HG03139 (cell line): ENCODE measurements around the gene OR12D1.
"Not testable (repeated sequence)": the region's sequence is repeated elsewhere in the genome, so short reads cannot be mapped to it uniquely, and the experiment has no call there.

Source experiments
- ATAC-seq: cut with Tn5 transposase; IDR thresholded peaks from one replicate; pipeline ENCODE4 v1.9.1; 2021; ENCODE audit not compliant: unreplicated experiment

OR12D1 gene

DNA sequence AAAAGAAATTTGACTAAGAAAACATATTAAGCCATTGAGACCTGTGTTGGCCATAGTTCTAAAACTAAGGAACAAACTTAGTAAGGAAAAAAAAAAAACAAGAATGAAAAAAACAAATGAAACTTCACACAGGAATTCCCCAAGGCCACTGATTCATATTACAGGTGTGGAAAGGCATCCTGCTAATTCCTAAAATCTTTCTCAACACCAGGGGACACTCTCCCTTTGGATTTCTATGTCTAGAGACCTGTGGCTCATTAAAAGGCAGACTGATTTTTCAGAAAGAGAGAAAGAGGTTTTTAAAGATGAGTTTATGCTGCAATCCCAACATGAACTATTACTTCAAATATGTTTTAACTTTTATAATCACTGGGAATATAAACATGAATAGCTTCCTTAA is at the start of gene OR12D1:
Gene OR12D1, plus strand, starts transcription at position 341 of the 400 bp plus-strand sequence.
- ATAC-seq = no peak

DNA sequence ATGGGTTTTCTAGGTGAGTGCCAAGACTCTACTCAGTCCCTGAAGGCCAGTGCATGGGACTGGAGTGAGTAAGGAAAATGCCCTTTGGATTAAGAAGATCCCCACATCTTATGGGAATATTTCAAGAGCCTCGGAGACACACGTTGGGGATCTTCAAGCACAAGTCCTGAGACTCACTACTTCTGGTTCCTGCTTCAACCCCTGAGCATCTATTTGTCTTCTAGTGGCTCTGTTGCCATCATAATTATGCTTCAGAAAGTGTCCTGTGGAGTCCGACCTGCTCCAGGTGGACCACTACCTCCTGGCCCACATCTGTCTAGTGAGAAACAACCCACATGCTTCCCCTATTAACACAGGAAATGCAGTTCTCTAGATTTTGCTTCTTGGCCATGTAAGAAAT is 46.0 kb upstream of the OR12D1 start, which contains the start of gene OR5V1:
Gene OR5V1, minus strand, starts transcription at position 101 of the 400 bp plus-strand sequence. CDS start 12,670 bp downstream, outside the sequence.
- no peak for ATAC-seq

DNA sequence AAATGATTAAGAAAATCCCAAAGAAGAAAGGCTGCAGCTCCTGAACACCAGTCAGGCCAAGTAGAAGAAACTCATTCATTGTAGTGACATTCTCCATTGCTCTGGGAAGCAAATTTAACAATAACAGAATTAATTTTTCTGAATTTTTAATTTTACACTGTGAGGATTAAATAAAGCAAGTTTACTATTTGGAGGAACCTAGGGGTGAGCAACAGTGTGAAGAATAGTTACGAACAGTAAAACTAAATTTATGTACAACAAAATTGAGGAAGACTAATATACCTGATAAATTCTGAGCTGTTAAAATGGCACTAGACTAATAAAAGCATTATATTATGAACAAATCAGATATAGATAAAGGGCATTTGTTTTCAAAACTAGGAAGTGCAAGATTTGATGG is 39.5 kb upstream of the OR12D1 start, which contains the start of gene OR12D3:
Gene OR12D3, minus strand, starts transcription at position 101 of the 400 bp plus-strand sequence. Its CDS starts 4 bp downstream, at position 97.
- ATAC-seq = no peak

DNA sequence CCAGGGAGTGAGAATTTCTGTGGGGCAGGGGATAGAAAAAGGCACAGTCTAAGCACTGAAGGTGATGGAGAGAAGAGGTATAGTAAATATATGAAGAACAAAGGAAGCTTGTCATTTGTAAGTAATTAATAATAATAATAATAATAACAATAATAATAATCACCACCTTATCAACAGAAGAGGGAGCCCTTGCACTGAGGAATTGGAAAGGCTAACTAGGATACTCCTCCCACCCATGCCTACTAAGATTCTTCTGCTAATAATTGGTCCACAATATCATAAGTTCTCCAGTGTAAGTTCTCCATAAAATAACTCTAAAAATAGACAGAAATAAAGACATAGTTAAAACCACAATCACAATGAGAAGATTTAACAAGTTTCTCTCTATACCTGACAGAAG is 38.7 kb upstream of the OR12D1 start:
- no peak for ATAC-seq

DNA sequence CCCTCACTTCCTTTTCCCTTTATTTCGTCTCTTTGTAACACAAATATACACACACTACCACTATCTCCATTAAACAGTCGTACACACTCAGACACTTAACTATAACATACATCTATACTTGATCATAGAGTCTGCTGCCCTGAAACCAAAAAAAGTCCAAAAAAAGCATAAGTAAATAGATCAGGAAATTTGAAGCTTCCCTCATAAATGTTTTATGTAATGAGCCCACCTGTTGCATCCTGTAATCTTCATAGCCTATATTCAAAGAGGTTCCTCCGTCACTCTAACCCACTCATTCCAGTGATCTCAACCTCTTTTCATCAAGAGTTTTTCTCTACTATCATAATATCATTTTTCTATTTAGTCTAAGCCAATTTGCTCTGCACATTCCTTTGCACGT is 26.2 kb upstream of the OR12D1 start:
- no peak for ATAC-seq

DNA sequence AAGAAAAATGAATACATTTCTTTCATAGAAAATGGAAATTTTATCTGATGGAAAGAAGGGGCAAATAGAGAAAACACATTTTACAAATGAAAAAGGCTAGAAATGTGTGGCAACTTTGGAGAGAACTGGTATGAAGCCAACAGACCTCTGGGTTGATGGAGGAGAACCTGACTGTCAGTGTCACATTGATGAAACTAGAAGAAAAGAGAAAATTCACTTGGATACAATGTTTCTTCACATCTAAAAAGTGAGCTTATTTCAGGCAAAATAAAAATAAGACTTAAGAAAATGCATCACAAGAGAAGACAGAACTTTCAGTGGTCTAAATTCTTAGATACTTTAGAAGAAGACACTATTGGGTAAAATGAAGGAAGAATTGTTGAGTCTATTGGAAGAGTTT is 19.4 kb upstream of the OR12D1 start, which contains the start of gene OR12D2:
Gene OR12D2, plus strand, starts transcription at position 301 of the 400 bp plus-strand sequence. CDS start 1,069 bp downstream, outside the sequence.
- no peak for ATAC-seq

DNA sequence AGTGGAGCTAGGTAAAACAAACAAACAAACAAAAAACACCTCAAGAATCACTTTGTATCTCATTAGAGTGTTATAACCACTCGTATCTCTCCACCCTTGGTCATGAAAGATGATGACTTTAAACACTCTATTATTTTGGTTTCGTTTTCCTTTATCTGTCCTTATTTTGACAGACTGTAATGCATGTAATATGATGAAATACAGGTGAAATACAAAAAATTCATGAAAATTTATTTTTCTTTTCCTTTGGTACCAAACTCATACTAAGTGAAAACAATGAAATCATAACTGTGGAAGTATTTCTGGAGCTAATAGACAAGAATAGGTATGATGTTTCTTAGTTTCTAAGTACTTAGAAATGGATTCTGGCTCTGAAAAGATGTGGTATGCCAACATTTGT is 15.2 kb upstream of the OR12D1 start:
- no peak for ATAC-seq

DNA sequence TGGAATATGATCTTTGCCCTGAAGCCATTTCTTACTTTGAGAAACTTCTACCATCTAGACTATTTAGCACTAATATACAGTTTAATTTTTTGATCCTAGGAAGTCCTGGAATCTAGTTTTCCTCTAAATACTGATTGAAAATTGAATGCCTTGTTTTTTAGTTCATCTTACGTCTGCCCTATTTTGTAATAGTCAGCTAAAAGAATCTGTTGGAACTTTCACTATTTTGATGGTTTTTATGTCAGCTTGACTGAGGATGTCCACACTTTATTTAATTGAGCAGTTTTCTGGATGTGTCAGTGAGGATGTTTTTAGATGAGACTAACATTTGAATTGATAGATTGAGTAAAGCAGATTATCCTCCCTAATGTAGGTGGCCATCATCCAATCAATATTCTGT is 10.9 kb upstream of the OR12D1 start:
- no peak for ATAC-seq

DNA sequence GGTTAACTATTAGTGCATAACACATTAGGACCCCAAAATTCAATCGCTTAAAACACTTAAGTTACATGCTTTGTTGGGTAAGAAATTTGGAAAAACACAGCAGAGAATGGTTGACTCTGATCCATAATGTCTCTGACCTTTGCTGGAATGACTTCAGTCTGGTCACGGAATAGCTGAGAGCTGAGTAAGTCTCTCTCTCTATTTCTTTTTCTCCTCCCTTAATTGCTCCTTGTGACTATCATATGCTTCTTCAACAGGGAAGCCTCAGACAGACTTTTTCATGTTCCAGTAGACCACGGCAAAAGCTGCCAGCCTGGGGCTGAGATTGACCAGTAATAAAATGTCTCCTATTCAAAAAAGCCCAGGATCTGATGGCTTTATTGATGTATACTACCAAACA is 4.8 kb downstream of the OR12D1 start:
- ATAC-seq = no peak

DNA sequence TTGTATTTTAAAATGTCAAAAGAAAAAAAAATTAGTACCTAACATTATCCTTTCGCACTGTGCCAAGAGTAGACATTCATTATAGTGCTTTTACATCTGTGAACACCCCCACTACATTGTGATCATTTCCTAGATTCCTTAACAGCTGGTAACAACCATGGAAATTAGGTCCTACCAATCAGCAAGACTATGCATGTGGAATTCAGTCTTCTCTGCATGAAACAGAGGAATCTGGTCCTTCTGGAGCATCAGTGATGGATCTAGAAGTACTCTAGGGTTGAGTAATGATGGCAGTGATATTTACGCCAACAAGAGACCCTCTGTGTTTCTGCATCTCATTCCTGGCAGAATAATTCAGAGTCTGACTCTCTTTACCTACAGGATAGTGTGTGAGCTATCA is 9.4 kb downstream of the OR12D1 start:
- ATAC-seq = no peak

DNA sequence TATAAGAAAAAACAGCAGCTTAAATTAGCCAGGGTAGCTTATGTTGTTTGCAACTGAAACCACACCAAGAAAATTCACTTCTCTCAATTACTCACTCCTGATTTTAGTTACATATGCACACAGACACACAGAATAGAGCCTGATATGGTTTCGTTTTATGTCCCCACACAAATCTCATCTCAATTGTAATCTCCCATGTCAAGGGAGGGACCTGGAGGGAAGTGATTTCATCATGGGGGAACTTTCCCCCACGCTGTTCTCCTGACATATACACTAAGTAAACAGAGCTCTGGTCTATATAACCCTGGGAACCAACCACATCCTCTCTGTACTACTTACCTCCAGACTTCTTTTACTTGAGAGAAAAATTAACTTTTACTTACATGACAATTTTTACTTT is 9.8 kb downstream of the OR12D1 start:
- ATAC-seq = no peak

DNA sequence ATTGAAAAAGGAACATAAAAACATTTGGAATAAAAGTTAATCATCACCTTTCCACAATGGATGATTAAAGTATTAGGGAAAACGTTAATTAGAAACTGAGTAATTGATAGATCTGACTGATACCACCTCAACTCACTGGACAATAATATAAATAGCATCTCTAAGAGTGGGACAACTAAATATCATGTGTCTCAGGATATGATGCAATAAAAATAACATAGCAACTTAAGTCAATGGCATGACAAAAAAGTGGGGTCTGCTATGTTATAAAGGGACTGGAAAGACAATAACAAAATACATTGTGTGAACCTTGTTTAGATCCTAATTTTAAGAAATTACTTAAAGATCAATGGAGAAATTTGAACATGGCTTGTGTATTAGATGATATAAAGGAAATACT is 10.3 kb downstream of the OR12D1 start:
- no peak for ATAC-seq

DNA sequence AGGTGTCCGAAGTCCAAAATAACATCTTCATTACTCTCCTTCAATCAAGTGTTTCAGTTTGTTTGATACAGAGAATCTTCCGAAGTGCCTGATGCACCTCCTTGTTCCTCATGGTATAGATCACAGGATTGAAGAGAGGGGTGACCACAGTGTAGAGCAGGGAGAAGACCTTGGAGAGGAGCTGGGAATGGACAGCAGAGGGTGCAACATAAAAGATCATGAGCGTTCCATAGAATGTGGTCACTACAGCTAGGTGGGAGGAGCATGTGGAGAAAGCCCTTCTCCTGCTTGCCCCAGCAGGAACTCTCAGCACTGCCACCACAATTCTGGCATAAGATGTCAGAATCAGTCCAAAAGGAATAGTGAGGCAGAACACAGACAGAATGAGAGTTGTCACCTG is 11.9 kb downstream of the OR12D1 start:
- ATAC-seq = no peak

DNA sequence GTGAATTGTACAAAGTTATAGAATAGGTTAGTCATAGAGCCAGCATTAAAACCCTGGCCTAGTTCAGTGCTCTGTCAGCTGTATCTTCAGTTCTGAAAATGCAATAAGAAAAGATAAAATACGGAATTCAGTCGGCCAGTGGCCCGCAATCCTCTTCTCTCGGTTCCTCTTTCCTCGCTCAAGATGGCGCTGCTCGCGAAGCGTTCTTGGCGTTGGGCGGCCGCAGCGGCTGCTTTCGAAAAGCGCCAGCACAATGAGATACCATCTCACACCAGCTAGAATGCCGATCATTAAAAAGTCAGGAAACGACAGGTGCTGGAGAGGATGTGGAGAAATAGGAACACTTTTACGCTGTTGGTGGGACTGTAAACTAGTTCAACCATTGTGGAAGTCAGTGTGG is 22.0 kb downstream of the OR12D1 start:
- not testable (repeated sequence) for ATAC-seq

DNA sequence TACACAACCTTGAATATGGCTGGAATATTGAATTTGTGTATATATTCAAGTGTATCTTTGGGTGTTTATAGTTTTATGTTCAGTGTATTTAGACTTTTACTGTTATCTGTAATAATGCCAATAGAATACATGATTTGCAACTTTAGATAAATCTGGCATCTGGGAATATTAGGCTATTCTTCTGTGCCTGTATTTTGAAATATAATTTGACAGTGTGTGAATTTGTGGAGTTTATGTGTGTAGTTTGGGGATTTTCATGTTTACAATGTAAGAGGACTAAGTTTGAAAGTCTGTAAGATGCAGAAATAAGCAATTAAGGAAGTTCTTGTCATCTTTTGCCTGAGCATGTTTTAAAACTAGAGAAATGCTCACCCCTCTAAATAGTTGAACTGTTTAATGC is 24.3 kb downstream of the OR12D1 start, which contains the start of gene OR10C1:
Gene OR10C1, plus strand, starts transcription at position 301 of the 400 bp plus-strand sequence. CDS start 710 bp downstream, outside the sequence.
- no peak for ATAC-seq

DNA sequence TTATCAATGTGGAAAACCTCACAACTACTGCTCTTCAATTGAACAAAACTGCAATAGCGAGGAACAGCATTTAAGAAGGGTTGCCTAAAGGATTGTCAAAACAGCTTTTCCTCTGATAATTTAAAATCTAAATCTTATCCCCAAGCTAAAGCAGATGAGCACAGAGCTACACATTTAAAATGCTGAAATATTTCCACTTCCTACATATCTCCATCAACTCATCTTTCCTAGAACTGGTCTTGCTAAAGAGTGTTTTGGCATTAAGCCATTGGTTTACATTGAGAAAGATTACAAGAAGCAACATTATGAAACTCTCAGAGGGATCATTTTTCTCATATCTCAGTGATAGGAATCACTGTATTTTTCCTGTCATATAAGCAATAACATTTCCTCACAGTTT is 28.0 kb downstream of the OR12D1 start:
- no peak for ATAC-seq

DNA sequence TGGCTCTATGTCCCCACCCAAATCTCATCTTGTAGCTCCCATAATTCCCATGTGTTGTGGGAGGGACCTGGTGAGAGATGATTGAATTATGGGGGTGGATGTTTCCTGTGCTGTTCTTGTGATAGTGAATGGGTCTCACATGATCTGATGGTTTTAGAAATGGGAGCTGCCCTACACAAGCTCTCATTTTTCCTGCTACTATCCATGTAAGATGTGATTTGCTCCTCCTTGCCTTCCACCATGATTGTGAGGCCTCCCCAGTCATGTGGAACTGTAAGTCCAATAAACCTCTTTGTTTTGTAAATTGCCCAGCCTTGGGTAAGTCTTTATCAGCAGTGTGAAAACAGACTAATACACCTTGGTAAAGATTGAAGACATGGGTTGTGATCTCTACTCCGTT is 29.3 kb downstream of the OR12D1 start:
- not testable (repeated sequence) for ATAC-seq

DNA sequence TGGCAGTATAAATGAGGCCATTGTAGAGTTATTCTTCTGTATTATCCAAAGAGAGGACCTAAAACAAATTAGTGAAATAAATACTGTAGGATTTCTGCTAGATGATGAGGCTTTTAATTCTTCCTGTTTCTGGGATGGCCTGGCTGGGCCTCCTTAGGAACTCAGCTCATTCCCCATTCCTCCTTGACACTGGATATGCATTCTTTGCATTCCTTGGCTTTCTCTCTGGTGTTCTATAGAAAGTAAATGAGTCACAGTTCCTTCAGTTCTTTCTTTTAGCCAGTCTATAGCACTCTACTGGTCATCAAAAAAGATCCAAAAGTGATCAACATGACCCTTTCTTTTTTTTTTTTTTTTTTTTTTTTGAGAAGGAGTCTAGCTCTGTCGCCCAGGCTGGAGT is 32.9 kb downstream of the OR12D1 start:
- ATAC-seq = no peak

DNA sequence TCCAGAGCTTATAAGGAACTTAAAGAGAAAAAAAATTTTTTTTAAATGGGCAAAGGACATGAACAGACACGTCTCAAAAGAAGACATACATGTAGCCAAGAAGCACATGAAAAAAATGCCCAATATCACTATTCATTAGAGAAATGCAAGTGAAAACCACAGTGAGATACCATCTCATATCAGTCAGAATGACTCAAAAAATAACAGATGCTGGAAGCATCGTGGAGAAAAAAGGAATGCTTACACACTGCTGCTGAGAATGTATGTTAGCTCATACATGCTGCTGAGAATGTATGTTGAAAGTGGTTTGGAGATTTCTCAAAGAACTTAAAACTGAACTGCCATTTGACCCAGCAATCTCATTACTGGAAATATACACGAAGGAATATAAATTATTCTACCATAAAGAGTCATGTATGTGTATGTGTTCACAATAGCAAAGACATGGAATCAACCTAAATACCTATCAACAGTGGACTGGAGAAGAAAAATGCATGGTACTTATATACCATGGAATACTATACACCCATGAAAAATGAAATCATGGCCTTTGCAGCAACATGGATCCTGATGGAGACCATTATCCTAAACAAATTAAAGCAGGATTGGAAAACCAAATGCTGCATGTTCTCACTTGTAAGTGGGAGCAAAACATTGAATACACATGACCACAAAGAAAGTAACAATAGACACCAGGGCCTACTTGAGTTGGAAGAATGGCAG is 36.9 kb downstream of the OR12D1 start:
- ATAC-seq = no peak

DNA sequence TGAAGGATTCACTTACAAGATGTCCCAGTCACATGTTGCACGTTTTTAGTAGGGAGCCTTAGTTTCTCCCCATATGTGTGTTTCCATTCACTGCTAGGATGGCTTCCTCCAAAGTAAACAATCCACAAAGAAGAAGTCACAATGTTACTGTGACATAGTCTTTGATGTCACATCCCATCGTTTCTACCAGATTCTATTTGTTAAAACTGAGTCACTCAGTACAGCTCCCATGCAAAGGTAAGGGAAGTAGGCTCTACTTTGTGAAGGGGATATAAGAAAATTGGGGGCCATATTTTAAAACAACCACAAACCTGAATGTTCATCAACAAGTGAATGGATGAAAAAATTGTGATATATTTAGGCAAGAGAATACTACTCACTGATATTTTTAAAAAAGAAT is 42.2 kb downstream of the OR12D1 start, which contains the start of the genes OR11A1 and OR2H1:
Gene OR11A1, minus strand, starts transcription at position 101 of the 400 bp plus-strand sequence. CDS start 29,430 bp downstream, outside the sequence.
Gene OR2H1, plus strand, starts transcription at position 185 of the 400 bp plus-strand sequence. CDS start 4,615 bp downstream, outside the sequence.
- ATAC-seq = no peak

DNA sequence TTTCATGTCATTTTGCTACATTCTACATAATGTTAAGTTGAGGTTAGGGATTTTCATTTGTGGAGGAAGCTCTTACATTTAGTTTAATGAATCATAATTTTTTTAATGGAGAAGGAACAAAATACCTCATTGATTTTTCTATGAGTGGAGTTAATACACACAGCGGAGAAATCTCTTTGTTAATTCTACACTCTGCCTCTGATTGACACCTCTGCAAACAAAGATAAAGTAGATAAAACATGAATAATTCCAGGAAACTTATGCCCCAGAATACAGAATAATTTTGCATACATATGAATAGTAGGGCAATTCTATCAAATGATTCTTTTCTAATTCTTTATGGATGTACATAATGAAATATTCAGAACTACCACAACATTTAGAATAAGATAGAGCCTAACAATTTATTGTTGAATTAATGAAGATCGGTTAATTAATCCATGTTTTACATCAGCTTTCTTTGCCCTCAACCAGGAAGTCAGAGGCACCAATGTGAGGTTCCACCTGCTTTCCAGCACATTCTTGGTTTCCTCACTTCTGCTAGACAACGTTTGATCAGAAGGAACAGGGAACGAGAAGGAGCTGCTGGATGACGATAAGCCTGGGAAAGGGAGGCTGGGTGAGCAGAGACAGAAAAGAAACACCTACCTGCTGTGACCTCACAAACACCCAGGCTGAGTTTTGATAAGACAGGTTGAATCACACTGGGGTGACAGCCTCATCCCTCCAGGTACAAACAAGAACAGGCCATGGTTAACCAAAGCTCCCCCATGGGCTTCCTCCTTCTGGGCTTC is 46.5 kb downstream of the OR12D1 start:
- ATAC-seq = no peak

DNA sequence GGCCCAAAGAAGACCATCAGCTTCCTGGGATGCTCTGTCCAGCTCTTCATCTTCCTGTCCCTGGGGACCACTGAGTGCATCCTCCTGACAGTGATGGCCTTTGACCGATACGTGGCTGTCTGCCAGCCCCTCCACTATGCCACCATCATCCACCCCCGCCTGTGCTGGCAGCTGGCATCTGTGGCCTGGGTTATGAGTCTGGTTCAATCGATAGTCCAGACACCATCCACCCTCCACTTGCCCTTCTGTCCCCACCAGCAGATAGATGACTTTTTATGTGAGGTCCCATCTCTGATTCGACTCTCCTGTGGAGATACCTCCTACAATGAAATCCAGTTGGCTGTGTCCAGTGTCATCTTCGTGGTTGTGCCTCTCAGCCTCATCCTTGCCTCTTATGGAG is 47.3 kb downstream of the OR12D1 start:
- no peak for ATAC-seq
